GM12878 (cell line): ENCODE results near the gene B4GALT5. TPM values are rescaled to one million over a fixed set of nuclear protein-coding genes. Genes with fewer than 3 reads are reported as not detected.

Experiments used
- CEBPZ ChIP-seq: fragments of 150-350 bp; IDR thresholded peaks from 2 replicates; pipeline ENCODE4 v1.6.1; 2016; ENCODE audit warnings: low read depth, low read length
- IKZF1 ChIP-seq: fragments of 450-650 bp; conservative IDR thresholded peaks from 2 replicates; pipeline ENCODE4 v1.6.1; 2017; ENCODE audit warnings: antibody characterized with exemption, mild to moderate bottlenecking
- RELA ChIP-seq: fragments of 450-650 bp; IDR thresholded peaks from 2 replicates; pipeline ENCODE4 v1.8.0; 2014; ENCODE audit warnings: borderline replicate concordance; ENCODE audit not compliant: partially characterized antibody
- SRF ChIP-seq, 2 experiments: IDR thresholded peaks; 2 replicates each; pipeline ENCODE4 v1.6.1; 2011; ENCODE audit warnings: low read depth in 2 of 2, low read length in 2 of 2, mild to moderate bottlenecking in 1 of 2, moderate library complexity in 1 of 2
- ZNF687 ChIP-seq: fragments of 450-650 bp; IDR thresholded peaks from 2 replicates; pipeline ENCODE4 v1.6.1; 2017; ENCODE audit warnings: mild to moderate bottlenecking, moderate library complexity
- polyA plus RNA-seq, 11 experiments: library from polyadenylated mRNA; depleted of rRNA in 4 of 11; unstranded in 6 of 11; stranded (reverse) in 5 of 11; fragments of >200 nt; fragmentation: Nextera tagmentation in 4 of 11; fragmentation: Illumina TruSeq in 1 of 11; extraction: Ambion mirVana in 4 of 11; extraction: Trizol in 1 of 11; gene quantifications; 1 replicate in 1 of 11; 2 replicates in 10 of 11; pipeline versions ENCODE4 v1.2.1 to v1.2.3, GENCODE V29; 2011 to 2016; ENCODE audit warnings: inconsistent platforms in 2 of 11, missing spikeins in 2 of 11, low read depth in 1 of 11
- total RNA-seq, 4 experiments: library from RNA; depleted of rRNA in 3 of 4; stranded (reverse); fragments of >200 nt in 3 of 4; fragmentation: Illumina TruSeq in 1 of 4; extraction: Trizol in 1 of 4; gene quantifications; 2 replicates each; pipeline versions ENCODE4 v1.2.1 to v1.2.3, GENCODE V29; 2013 to 2021

Gene B4GALT5
- total and polyA plus RNA-seq, 10 of the 15 experiments (the other 5 are each of a cell fraction or from before 2014, with no cell fraction given), result 2.0 to 55.5 (median 20.2) TPM

GRCh38 chr20:49633023-49633422 is 80.7 kb downstream of the B4GALT5 start (continued):
- TF ChIP-seq ZNF687 (no peak), IKZF1 (no peak), RELA (no peak), CEBPZ (no peak), SRF (IDR thresholded peaks at IDR 0.05; ENCODE audit: low read depth in 2 of 2, low read length in 2 of 2) (peak in 1 of 2 experiments; percentile 65; a peak in 1 of 4 replicates)
